RPMI7951 (cell line): ENCODE results near the gene CDKN1A. TPM values are rescaled to one million over a fixed set of nuclear protein-coding genes. Genes with fewer than 3 reads are reported as not detected.

ENCODE experiments used
- total RNA-seq: library from RNA; depleted of rRNA; stranded (reverse); fragments of >200 nt; shearing (Covaris generic); gene quantifications from 2 replicates; pipeline ENCODE4 v1.2.3, GENCODE V29; 2014; rRNA removed

The CDKN1A gene
- total RNA-seq, 1 experiment from 2014 or later: 18.0 TPM

Other genes starting within 250 kb of the CDKN1A start
- gene PXT1, start 235.9 kb upstream of the CDKN1A start, total RNA-seq: 0.12 TPM in 1 of 2 replicates, not detected in the other
- 70.4 and 81.7 TPM in 2 replicates for gene KCTD20, start 235.7 kb upstream of the CDKN1A start, total RNA-seq
- gene STK38, start 131.2 kb upstream of the CDKN1A start, total RNA-seq: 22.3 and 25.7 TPM in 2 replicates
- 435 and 490 TPM in 2 replicates for gene SRSF3, start 84.4 kb upstream of the CDKN1A start, total RNA-seq
- not detected in 2 replicates for gene RAB44, start 19.1 kb downstream of the CDKN1A start, total RNA-seq
- not detected in 2 replicates for gene CPNE5, start 160.7 kb downstream of the CDKN1A start, total RNA-seq
- 51.9 and 52.4 TPM in 2 replicates for gene PPIL1, start 196.1 kb downstream of the CDKN1A start, total RNA-seq
- gene C6orf89, start 207.2 kb downstream of the CDKN1A start, total RNA-seq: 36.3 and 38.9 TPM in 2 replicates